GM18520 (cell line): ENCODE measurements around the gene RBM17.
A peak's percentile ranks its signal among the peaks of the same experiment; 100 is the strongest.
"Not testable (repeated sequence)": the region's sequence is repeated elsewhere in the genome, so short reads cannot be mapped to it uniquely, and the experiment has no call there.

ENCODE experiments used
- ATAC-seq: cut with Tn5 transposase; IDR thresholded peaks from one replicate; pipeline ENCODE4 v1.9.1; 2021; ENCODE audit not compliant: unreplicated experiment

The RBM17 gene

DNA sequence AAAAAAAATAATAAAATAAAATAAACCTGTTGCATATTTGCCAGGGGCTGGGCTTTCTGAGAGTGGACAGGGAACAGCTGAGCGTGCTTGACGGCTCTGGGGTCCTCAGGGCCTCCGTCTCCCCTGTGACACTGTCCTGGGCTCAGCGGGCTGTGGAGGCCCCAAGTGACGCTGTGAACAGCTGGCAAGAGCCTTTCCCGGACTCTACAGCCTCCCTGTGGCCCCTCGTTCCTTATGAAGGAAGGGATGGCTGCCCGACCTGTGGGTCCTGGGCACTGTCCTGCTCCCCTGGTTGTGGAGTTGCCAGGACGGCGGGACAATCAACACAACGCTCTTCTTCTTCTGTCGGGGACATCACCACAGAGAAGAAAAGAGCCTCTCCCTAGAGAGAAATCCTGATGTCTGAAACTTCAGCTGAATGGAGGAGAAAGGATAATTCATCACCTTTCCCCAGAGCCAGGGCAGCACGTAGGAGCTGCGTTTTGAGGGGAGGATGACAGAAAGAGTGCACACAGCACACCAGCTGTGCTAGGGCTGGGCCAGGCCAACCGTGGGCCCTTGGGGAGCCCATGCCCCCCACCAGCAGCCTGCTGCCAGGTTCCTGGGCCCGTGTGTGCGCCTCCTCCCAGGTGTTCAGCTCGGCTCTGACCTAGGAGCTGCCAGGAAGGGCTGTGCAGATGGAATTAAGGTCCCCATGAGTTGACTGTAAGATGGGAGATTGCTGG is 45.4 kb downstream of the RBM17 start:
- ATAC-seq = no peak

DNA sequence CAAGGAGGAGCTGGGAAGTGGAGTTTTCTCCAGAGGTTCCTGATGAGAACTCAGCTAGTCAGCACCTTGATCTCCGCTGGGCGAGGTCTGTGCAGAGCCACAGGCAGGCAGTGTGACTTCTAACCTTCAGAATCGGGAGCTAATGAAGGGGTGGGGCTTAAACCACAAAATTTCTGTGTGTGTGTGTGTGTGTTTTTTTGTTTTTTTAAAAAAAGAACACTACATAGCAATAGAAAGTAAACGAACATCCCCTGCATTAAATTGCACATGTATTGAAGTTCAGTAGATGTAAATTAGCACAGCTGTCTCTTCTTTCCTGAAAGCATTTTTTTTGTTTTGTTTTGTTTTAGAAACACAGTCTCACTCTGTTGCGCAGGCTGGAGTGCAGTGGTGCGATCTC is 46.2 kb downstream of the RBM17 start:
- ATAC-seq = no peak

- no peak for ATAC-seq
Observed at GRCh38 chr10:6135589-6136168, 46.8 kb downstream of the RBM17 start.

GRCh38 chr10:6136215-6137201 is 47.7 kb downstream of the RBM17 start:
- no peak for ATAC-seq

- no peak for ATAC-seq
Observed at GRCh38 chr10:6138456-6138855, 49.6 kb downstream of the RBM17 start.

DNA sequence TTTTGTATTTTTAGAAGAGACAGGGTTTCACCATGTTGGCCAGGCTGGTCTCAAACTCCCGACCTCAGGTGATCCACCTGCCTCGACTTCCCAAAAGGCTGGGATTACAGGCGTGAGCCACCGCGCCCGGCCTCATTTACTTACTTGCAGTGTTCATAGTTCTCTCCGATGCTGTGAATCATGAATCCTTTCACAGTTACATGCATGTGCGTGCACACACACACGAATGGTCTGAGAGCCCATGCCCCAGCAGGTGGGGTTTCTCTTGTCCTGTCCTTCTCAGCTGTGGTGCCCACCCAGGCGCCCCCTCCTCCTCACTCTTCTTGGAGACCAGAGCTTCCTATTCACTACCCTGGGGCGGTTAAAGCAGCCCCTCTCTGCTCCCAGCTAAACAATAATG is 50.6 kb downstream of the RBM17 start:
- no peak for ATAC-seq

DNA sequence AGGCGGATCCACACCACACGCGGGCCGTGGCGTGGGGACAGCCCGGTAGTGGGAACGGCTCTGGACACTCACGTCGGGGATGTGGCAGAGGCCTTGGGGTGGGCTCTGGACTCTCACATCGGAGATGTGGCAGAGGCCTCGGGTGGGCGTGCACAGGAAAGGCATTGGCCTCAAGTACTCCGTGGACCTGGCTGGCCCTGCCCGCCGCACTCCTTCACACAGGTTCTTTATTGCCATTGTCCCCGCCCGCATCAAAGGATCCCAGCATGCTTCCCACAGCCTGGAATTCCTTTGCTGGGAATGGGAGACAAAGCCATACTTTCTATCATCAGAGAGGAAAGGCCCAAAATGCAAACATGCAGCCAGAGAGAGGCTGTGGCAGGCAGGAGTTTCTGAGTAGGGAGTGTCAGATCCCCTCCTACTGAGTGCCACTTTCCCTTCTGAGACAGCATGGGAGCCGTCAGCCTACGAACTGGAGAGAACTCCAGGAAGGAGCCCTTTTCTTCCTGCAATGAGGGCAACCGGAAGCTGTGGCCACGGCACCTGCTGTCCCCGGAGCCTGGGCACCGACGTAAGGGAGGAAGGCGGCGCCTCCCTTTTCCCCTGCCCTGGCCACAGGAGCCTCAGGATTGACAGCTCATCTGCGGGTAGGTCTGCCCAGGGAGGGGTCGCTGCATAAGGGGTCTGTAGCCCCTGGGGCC is 51.5 kb downstream of the RBM17 start:
- no peak for ATAC-seq

DNA sequence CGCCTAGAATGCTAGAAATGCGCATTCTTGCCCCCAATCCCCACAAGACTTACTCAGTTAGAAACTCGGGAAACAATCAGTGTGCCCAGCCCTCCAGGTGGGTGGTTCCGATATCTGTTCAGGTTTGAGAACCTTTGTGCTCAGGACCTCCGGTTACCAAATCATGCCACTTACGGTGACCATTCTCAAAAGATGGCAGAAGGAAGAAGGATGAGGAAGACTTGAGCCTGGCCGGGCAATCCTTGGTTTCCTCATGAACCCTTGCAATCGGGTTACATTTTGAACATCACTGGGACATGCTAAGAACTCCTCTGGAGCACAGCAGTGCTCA is 52.1 kb downstream of the RBM17 start:
- no peak for ATAC-seq

- ATAC-seq = peak; percentile 49
Observed at GRCh38 chr10:6141296-6142151, 52.7 kb downstream of the RBM17 start.

GRCh38 chr10:6142186-6142585 is 53.4 kb downstream of the RBM17 start:
- ATAC-seq = not testable (repeated sequence)

- ATAC-seq = no peak
Observed at GRCh38 chr10:6142644-6143043, 53.8 kb downstream of the RBM17 start.

- no peak for ATAC-seq
Observed at GRCh38 chr10:6143181-6143580, 54.3 kb downstream of the RBM17 start.

DNA sequence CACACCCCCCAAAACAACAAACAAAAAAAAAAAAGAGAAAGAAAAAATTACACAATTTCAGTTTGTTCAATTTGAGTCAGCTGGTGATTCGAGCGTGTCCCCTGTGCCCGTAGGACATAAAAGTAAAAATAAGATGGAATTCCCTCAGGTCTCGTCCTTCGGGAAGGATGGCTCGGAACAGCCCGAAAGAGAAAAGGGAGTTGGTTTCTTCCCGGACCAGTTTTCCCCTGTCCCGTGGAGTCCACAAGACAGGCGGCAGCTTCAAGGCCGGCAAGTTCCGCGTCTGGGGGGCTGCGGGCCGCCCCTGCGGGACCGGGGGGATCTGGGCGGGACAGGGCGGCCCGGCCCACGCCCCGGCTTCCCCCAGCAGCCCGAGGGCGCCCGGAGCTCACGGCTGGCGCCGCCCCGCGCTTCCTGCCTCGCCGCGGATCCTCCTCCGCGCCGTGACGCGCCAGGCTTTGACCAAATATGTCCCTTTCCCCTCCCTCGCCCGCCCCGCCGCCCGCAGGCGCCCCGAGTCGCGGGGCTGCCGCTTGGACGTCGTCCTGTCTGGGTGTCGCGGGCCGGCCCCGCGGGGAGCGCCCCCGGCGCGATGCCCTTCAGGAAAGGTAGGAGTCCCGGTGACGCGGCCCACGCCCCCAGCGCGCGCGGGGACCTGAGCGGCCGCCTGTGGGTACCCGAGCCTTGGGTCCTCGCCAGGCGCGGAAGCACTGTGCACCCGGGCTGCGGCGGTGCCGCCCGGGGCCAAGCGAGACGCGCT is 55.8 kb downstream of the RBM17 start:
- peak; percentile 61 for ATAC-seq

- no peak for ATAC-seq
Observed at GRCh38 chr10:6145166-6145987, 56.5 kb downstream of the RBM17 start.

DNA sequence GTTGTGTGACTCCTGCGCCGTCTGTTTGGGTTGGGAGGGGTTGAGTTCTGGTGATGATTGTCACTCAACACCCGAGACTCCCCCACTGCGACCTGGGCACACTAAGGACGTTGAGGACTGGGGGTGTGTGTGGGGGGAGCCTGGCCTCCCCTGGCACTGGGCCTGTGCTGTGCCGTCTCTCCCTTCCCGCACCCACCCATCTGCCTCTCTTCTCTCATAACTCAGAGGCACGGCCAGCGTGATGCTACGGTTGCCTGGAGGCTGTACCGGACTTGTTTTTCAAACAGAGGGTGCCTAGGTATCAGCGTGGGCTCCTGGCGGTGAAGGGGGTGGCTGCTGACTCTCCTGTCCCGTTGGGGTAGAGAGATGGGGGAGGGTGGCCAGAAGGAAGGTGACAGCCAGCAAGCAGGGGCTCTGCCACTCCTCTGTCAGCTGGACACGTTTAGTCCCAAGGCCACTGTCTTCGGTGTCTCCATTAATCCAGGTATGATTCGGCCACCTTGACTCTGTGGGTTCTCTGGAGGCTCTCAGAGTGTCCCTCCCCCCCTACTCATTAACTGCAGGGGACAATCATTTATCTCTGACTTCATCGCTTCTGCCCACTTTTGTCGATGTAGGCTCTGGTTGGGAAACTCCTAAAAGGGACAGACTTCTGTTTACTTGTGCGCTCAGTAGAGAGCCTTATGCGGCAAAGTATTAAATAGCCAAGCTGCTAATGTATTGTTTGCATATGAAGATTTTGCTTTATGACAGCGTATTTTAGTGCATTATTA is 57.4 kb downstream of the RBM17 start:
- ATAC-seq = no peak

DNA sequence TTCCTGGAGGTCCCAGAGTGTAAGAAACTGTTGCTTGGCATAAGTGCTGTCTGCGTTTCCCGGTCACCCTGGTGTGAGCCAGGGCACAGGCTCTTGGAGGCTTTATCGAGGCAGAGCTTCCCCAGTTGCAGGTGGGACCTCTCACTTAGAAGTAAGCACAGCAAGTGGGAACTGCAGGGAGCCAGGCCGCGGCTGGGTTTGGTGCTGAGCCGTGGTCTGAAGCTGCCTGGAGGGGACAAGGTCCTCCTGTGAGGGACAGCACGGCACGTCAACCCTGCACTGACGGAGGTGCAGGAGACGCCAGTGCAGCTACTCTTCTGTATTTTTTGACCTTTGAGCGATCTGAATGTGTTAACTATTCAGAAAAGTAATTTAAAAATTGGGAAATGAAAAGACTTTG is 58.1 kb downstream of the RBM17 start:
- no peak for ATAC-seq

DNA sequence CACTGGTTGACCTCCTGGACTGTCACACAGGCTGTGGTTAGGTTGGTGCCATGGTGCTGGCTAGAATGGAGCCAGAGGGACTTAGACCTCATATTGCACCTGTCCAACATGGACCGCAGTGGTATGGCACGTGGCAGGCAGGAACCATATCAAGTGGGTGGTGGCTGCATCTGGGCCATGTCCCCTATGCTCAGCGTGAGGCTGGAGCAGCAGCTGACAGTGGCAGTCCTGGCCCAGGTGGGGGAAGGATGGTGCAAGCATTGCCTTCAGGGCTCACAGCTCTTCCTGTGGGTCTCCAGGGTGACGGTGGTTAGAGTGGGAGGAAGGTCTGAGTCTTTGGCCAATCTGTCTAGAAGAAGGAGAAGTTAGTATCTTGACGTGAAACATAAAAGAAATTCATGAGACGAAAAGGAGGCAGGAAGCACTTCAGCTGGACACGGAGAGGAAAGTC is 59.4 kb downstream of the RBM17 start:
- no peak for ATAC-seq

- ATAC-seq = no peak
Observed at GRCh38 chr10:6148908-6149307, 60.1 kb downstream of the RBM17 start.
